Thoracic aorta (tissue), 2 donors: ENCODE measurements around the gene PLA2G12A. TPM values are rescaled to one million over a fixed set of nuclear protein-coding genes. Genes with fewer than 3 reads are reported as not detected.

ENCODE experiments used
- ATAC-seq: fragments of 150-250 bp; one replicate; pipeline ENCODE4 v1.8.0; 2017; ENCODE audit warnings: low read depth; ENCODE audit not compliant: insufficient number of reproducible peaks, low FRiP score
- DNase-seq: peaks from one replicate; pipeline ENCODE4 v3.0.0-alpha.2; 2020; ENCODE audit warnings: low spot score
- H3K27ac ChIP-seq, 2 donors: fragments of 200-600 bp; sonication (generic); 1 replicate in 1 of 2; 2 replicates in 1 of 2; pipeline ENCODE4 v1.5.1; 2016; ENCODE audit warnings: mild to moderate bottlenecking in 2 of 2, moderate library complexity in 2 of 2
- H3K27me3 ChIP-seq: fragments of 200-600 bp; sonication (generic); replicated peaks from 2 replicates; pipeline ENCODE4 v1.6.0; 2016; ENCODE audit warnings: mild to moderate bottlenecking; ENCODE audit not compliant: insufficient read depth
- H3K36me3 ChIP-seq: fragments of 200-600 bp; sonication (generic); one replicate; pipeline ENCODE4 v1.5.1; 2016
- H3K4me1 ChIP-seq, 2 donors: fragments of 200-600 bp; sonication (generic); 1 replicate in 1 of 2; 2 replicates in 1 of 2; pipeline versions ENCODE4 v1.5.1 to v1.6.0; 2016; ENCODE audit warnings: low read depth in 2 of 2, mild to moderate bottlenecking in 1 of 2; ENCODE audit not compliant: control insufficient read depth in 1 of 2
- H3K4me3 ChIP-seq: fragments of 200-600 bp; sonication (generic); 2 replicates; pipeline ENCODE4 v1.5.1; 2016; ENCODE audit warnings: mild to moderate bottlenecking
- H3K9me3 ChIP-seq: fragments of 200-600 bp; sonication (generic); 2 replicates; pipeline ENCODE4 v1.5.1; 2016
- total RNA-seq, 2 donors: library from RNA; depleted of rRNA; stranded (reverse); fragments of >200 nt; gene quantifications; one replicate each; pipeline versions ENCODE4 v1.1.0 to v1.2.3, GENCODE V29; 2016
- TF ChIP-seq, protein P1 (sequence below): fragments of 200-600 bp; sonication (generic); IDR thresholded peaks from one replicate; pipeline ENCODE4 v1.5.1; 2019; ENCODE audit warnings: antibody characterized with exemption

PLA2G12A gene
- total RNA-seq, 2 donors from 2014 or later: 20.3 to 635 TPM

- TF ChIP-seq, protein P1, sequence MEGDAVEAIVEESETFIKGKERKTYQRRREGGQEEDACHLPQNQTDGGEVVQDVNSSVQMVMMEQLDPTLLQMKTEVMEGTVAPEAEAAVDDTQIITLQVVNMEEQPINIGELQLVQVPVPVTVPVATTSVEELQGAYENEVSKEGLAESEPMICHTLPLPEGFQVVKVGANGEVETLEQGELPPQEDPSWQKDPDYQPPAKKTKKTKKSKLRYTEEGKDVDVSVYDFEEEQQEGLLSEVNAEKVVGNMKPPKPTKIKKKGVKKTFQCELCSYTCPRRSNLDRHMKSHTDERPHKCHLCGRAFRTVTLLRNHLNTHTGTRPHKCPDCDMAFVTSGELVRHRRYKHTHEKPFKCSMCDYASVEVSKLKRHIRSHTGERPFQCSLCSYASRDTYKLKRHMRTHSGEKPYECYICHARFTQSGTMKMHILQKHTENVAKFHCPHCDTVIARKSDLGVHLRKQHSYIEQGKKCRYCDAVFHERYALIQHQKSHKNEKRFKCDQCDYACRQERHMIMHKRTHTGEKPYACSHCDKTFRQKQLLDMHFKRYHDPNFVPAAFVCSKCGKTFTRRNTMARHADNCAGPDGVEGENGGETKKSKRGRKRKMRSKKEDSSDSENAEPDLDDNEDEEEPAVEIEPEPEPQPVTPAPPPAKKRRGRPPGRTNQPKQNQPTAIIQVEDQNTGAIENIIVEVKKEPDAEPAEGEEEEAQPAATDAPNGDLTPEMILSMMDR: no peak
- no peak for ATAC-seq
- no peaks in the 10 kb centered on the region for H3K36me3 ChIP-seq
Observed at GRCh38 chr4:109735566-109736365, 5.9 kb upstream of the PLA2G12A start.

DNA sequence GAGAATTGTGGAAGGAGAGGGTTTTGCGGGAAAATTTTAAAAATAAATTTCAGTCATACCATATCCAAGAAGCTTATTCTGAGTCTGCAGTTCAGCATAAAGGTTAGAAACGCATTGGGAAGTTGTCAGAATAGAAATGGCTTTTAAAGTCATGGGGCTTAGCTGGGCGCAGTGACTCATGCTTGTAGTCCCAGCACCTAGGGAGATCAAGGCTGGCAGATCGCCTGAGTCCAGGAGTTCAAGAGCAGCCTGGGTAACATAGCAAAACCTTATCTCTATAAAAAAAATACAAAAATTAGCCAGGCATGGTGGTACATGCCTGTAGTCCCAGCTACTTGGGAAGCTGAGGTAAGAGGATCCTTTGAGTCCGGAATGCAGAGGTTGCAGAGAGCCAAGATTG, 3.9 kb upstream of the PLA2G12A start:
- Histone ChIP-seq H3K36me3 (no peaks in the 10 kb centered on the region), H3K4me1 (peaks cover 2 to 14% of the 10 kb centered on the region in 2 donors), H3K27me3 (no peaks in the 10 kb centered on the region), H3K9me3 (no peaks in the 10 kb centered on the region), H3K4me3 (no peak overlapping the region), H3K27ac (no peak overlapping the region)
- TF ChIP-seq, protein P1: no peak
- DNase-seq (no peak), ATAC-seq (no peak)

More at GRCh38 chr4:109735566-109736365, 5.9 kb upstream of the PLA2G12A start:
- H3K27ac ChIP-seq: no peak overlapping the region
- peaks cover under 1 to 2% of the 10 kb centered on the region in 2 donors for H3K4me1 ChIP-seq
- H3K4me3 ChIP-seq: no peak overlapping the region
- no peaks in the 10 kb centered on the region for H3K27me3 ChIP-seq
- no peaks in the 10 kb centered on the region for H3K9me3 ChIP-seq
- no peak for DNase-seq

DNA sequence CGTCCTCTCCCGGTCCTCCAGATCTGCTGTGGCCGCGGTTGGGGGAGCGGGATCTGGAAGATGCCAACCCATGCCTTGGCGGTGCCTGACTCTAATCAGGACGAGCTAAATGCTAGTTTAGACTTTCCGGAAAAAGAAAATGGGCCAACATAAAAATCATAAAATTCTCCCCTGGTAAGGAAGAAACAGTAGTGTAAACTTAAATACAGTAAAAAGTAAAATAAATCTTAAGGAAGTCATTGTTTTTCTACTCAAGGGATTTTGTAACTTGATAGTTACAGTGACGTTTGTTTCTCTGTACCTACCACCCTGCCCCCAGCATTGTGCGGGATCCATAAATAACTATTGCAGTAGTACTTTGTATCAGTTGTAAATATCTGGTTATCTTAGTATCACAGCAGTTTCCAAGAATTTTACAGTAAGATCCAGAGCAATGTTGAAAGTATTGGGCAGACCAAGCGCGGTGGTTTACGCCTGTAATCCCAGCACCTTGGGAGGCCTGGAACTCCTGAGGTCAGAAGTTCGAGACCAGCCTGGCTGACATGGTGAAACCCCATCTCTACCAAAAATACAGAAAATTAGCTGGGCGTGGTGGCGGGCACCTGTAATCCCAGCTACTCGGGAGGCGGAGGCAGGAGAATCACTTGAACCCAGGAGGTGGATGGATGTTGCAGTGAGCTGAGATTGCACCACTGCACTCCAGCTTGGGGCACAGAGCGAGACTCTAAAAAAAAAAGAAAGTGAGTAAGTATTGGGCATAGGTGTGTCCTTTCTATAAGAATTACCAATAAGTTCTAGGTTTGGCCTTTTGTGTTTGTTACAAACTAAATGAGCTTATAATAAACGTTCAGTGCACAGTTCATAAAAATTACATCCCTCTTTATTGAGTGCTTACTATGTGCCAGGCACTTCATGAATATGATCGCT, 1.0 kb upstream of the PLA2G12A start:
- TF ChIP-seq, protein P1: no peak
- no peak for DNase-seq
- Histone ChIP-seq H3K9me3 (no peaks in the 10 kb centered on the region), H3K36me3 (no peaks in the 10 kb centered on the region), H3K27me3 (no peaks in the 10 kb centered on the region), H3K4me3 (peak overlapping the region; percentile 94), H3K27ac (peak overlapping the region; percentile 78 to 80), H3K4me1 (peaks cover 2 to 21% of the 10 kb centered on the region in 2 donors)
- no peak for ATAC-seq

DNA sequence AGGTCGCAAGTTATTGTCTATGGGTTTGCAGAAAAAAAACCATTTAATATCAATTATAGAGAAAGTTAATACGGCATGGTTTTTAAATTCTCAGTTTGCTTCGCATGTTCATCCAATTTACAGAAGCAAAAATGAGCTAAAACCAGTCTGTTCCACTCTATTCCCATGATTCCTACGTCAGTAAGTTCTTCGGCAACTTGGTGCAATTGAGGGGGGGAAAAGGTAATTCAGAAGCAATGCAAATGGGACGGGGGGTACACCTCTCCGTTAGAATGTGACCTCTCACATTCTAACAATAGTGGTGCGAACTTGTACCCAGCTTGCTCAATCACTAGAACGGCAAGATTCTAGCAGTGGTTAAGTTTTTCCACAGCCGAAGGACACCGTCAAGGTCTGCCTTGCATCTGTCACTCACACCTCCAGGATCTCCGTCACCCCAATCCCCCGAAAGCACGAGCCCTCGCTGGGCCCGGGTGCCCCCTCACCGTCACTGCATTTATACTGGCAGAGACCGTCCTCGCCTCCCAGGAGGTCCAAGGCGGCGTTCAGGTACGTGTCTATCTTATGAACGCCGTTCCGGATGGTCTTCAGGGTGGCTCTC, 653 bp downstream of the PLA2G12A start:
- ATAC-seq (peak; percentile 30), DNase-seq (no peak)
- Histone ChIP-seq H3K4me1 (peaks cover 2 to 21% of the 10 kb centered on the region in 2 donors), H3K4me3 (peak overlapping the region; percentile 94), H3K27me3 (no peaks in the 10 kb centered on the region), H3K27ac (no peak overlapping the region), H3K36me3 (no peaks in the 10 kb centered on the region), H3K9me3 (no peaks in the 10 kb centered on the region)
- TF ChIP-seq, protein P1: no peak
